Measurements from ENCODE around the gene HIVEP2. TPM values are rescaled to one million over a fixed set of nuclear protein-coding genes. Genes with fewer than 3 reads are reported as not detected.

The HIVEP2 gene
- total RNA-seq, 1 donor: 28.9 TPM

DNA sequence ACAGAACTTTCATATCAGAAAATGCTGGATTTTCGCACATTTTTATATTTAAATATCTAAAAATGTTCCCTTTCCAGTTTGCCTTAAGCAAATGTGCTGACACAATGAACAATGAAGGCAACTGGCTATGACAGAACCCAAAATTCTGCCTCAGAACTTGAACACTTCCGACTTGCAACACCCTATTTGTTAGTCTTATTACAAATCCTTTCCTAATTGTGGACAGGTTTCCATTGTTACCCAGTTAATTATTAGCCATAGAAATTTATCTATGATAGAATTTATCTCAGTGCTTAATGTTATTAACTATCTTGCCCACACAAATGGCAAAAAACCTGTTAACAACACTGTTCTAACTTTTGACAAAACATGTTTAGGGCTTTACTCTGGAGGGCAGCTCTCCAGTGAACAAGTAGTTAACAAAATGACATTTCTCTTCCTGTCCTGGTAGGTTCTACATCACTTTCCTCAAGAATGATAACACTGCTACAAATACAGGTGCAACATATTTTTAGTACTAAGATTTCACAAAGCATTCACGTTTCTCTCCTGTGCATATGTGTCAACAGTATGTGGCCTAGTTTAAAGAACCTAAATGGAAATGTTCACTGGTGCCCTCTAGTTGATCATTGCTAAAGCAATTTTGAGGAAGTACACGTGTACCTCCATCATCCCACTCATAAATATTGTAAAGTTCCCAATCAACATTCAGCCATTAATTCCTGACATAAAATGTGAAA, 58.4 kb downstream of the HIVEP2 start:
- peak; percentile 66 for DNase-seq (ENCODE audit: low read depth)
- H3K4me3 ChIP-seq (ENCODE audit: low read depth, low read length): no peak overlapping the region
- TF ChIP-seq, protein P1, sequence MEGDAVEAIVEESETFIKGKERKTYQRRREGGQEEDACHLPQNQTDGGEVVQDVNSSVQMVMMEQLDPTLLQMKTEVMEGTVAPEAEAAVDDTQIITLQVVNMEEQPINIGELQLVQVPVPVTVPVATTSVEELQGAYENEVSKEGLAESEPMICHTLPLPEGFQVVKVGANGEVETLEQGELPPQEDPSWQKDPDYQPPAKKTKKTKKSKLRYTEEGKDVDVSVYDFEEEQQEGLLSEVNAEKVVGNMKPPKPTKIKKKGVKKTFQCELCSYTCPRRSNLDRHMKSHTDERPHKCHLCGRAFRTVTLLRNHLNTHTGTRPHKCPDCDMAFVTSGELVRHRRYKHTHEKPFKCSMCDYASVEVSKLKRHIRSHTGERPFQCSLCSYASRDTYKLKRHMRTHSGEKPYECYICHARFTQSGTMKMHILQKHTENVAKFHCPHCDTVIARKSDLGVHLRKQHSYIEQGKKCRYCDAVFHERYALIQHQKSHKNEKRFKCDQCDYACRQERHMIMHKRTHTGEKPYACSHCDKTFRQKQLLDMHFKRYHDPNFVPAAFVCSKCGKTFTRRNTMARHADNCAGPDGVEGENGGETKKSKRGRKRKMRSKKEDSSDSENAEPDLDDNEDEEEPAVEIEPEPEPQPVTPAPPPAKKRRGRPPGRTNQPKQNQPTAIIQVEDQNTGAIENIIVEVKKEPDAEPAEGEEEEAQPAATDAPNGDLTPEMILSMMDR (IDR thresholded peaks at IDR 0.05; ENCODE audit: insufficient read depth, low read depth, low read length): peak; percentile 38

DNA sequence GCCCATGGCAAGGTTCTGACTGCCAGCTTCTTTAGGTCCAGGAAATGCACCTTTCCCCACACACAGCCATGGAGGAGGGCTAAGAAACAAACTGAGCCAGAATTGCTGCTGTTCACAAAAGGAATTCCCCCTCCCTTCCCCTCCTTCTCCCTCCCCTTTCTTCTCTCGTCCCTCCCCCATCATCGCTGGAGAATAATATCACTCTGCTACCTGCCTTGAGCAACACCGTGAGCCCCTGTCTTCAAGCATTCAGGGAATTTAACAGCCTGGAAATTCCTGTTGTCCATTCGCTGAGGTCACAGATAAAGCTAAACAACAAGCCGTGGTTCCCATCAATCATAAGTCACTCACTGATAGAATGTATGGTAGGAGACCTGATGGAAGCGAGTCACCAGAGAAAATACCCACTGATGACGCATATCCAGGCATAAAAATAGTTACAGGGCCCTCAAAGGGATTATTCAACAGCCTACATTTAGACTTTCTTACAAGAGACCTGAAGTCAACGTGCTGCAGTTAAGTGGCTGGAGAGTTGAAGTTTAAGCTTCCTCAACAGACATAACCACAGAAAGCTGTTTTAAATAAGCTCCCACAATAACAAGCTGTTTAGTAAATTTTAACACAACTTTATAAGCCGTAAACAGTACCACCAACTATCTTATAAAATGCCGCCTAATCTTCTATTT, 59.7 kb downstream of the HIVEP2 start:
- DNase-seq (ENCODE audit: low read depth): peak; percentile 95
- TF ChIP-seq, protein P1 (IDR thresholded peaks at IDR 0.05; ENCODE audit: insufficient read depth, low read depth, low read length): no peak
- H3K4me3 ChIP-seq (ENCODE audit: low read depth, low read length): peak overlapping the region; percentile 11

DNA sequence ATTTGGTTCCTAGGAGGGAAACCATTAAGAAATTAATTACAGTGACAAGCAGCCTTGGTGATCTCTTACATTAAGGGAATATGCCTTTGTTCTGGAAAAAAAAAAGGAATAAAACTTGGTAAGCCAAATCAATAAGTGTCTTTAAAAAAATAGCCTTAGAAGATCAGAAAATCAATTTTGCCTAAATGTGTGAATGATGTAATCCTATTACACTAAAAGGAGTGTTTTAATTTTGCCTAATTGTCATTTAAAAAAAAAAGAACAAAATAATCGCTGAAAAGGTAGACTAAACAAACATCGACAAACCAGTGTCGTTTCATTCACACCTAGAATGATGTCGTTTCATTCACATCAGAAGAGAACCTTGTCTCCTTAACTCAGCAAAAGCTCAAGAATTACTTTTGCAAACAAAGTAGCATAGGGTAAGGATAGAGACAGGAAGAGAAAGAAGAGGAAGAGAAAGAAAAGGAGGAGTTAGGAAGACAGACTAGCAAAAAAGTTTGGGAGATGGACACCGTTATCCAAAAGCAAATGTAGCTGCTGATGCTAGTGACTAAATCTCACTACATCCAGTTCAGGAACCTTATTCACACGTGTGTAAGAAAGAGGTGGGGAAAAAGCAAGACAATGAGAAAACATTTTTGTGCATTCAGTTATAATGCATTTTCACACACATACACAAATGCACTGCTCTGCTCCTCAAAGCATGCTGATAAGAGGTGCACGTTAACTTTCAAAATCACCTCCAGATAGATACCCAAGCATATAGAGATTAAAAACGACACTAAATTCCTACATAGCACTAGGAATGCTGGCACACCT, 60.6 kb downstream of the HIVEP2 start:
- no peak for DNase-seq (ENCODE audit: low read depth)
- peak overlapping the region; percentile 11 for H3K4me3 ChIP-seq (ENCODE audit: low read depth, low read length)

DNA sequence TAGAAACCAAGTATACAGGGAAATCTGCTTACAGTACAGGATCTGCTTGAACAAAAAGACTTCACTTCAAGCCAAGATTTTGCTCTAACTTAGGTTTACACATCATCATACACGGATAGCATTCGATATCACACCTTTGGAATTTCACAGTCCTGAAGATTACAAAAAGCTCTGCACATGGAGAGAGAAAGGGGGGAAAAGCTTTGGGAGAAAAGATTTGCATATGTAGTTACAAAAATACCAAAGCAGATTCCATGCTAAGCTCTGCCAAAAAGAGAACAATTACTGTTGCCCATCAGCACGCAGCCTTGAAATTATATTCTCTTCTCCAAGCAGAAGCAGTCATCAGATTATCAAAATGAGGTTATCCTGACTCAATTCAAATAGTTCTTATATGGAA, 62.0 kb downstream of the HIVEP2 start:
- DNase-seq (ENCODE audit: low read depth): no peak
- no peak overlapping the region for H3K4me3 ChIP-seq (ENCODE audit: low read depth, low read length)
- TF ChIP-seq, protein P1 (IDR thresholded peaks at IDR 0.05; ENCODE audit: insufficient read depth, low read depth, low read length): no peak

More for the DNA sequence above, 60.6 kb downstream of the HIVEP2 start:
- TF ChIP-seq, protein P1 (IDR thresholded peaks at IDR 0.05; ENCODE audit: insufficient read depth, low read depth, low read length): no peak

DNA sequence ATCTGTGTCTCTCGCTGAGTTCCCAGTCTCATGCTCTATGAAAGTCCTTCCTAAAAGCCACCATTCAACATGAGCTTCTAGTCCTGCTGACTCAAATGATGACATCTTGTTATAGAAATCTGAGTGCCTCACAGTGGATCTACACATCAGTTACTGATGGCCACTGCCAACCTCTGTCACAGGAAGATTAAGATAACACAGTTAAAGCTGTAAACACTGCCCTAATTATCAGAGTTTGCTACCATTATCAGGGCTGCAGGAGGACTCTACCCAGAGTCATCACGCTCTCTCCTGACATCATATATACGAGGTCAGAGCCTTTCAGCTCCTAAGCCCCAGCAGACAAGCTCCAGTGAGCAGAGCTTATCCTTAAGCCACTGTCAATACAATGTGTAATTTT, 63.2 kb downstream of the HIVEP2 start:
- no peak overlapping the region for H3K4me3 ChIP-seq (ENCODE audit: low read depth, low read length)
- TF ChIP-seq, protein P1 (IDR thresholded peaks at IDR 0.05; ENCODE audit: insufficient read depth, low read depth, low read length): no peak
- no peak for DNase-seq (ENCODE audit: low read depth)

DNA sequence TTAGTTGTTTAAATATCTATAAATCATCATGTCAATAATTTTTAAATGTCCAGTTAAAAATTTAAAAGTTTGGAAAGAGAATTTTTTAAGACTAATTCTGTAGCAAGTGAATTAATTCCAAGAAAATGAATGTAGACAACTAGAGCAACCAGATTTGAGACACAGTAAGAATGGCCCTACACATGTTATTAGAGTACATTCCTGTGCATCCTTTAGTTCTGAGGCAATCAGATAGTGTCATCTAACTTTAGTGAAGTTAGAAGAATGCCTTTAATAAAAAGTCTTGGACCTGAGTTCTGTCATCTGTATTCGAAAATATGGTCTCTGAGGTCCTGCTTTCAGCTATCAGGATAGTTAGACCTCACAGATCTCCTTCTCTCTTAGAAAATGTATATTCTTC, 63.7 kb downstream of the HIVEP2 start:
- no peak for DNase-seq (ENCODE audit: low read depth)
- H3K4me3 ChIP-seq (ENCODE audit: low read depth, low read length): no peak overlapping the region
- TF ChIP-seq, protein P1 (IDR thresholded peaks at IDR 0.05; ENCODE audit: insufficient read depth, low read depth, low read length): no peak
